GM18499 (cell line): ENCODE data around the gene GRM6.

Experiments
- ATAC-seq: cut with Tn5 transposase; IDR thresholded peaks from one replicate; pipeline ENCODE4 v1.9.1; 2021; ENCODE audit warnings: moderate number of reproducible peaks; ENCODE audit not compliant: insufficient read depth, unreplicated experiment

Gene GRM6

DNA sequence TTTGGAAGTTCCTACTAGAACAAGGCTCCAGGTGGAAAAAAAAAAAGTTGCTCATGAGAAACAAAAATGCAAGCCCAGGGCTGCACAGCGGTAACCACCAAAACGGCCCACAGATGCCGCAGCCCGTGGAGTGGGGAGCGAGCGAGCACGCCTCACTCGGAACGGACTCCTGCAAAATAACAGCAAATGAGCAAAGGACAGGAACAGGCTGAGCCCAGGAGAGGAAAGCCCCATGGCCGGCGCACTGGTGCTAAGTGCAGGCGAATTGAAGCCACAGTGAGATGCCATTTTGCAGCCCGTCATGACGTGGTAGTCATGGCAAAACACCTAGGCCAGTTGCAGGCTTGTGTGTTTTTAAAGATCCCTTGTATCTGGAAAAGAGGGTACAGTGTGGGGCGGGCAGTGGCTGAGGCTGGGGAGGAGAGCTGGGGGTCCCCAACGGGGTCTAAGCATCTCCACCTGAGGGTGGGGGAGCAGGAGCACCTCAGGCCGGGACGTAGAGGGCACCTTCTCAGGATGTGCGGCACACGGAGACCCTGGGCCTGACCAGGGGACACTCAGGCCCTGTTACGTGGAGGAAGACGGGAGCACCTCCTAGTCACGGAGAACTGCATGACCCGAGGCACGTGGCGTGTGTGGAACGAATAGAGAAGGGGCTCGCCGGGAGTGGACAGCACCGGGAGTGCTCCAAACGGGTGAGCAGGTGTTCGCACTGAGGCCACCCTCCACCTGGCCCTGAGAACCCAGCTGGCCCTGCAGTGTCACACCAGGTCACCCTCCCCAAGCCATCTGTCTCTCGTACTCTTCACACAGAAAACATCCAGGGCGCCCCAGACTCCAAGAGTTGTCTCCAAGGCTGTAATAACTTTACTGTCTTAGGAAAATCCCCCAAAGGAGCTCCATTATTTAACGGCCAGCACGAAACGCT, 10.7 kb downstream of the GRM6 start:
- no peak for ATAC-seq

DNA sequence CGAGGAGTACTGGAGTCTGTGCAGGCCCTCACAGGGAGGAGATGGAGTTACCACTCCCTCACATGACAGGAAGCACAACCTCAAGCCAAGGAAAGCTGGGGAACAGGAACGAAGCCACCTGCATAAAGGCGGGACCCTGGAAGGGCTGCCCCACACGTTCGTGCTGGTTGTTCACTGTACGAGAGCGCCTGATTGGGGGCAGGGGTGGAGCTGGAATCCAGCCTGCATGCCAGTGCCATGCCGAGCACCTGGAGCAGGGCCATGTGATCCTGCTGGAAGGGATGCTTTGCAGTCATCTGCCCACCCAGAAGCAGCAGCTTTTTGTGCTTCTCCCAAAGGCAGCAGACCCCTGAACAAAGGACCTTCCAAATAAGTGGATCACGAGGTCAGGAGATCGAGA, 11.4 kb downstream of the GRM6 start:
- no peak for ATAC-seq

DNA sequence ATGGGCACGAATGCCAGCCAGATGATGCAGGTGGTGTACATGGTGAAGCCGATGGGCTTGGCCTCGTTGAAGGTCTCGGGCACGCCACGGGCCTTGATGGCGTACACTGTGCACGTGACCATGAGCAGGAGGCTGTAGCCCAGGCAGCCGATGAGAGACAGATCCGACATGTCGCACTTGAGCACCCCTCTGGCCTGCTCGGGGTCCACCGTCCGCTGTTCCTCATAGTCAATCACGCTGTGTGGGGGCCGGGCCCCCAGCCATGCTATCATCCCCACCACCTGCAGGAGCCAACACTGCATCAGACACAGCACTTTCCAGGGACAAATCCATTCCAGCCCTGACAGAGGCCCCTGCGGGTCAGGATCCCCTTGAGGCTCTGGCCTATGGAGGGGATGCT, 12.2 kb downstream of the GRM6 start:
- ATAC-seq, result no peak

DNA sequence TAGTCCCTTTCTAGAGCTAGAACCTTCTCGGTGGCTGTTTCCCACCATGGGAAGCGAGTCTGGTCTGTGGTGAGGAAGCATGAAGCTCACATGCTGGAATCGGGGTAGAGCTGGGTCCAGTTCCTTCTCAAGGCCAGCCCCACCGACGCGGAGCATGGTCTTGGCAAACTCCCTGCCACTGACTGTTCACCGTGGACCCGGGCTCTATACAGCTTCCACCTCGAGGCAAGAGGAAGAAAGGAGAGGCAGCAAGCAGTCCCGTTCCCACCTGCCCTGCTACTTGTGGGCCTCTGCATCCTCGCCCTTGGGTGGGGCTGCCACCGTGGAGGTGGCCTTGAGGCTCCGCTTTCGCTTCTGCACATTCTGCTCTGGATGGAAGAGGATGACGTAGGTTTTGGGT, 13.7 kb downstream of the GRM6 start:
- ATAC-seq, result no peak

DNA sequence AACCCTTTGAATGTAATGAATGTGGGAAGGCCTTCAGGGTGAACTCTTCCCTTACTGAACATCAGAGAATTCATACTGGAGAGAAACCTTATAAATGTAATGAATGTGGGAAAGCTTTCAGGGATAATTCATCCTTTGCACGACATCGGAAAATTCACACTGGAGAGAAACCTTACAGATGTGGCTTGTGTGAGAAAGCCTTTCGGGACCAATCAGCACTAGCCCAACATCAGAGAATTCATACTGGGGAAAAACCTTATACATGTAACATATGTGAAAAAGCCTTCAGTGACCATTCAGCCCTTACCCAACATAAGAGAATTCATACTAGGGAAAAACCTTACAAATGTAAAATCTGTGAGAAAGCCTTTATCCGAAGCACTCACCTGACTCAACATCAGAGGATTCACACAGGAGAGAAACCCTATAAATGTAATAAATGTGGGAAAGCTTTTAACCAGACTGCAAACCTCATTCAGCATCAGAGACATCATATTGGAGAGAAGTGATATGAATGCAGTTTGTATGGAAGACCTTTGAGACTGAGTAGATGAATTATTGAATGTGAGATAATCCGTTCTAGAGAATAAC, 29.6 kb downstream of the GRM6 start:
- ATAC-seq, result no peak

DNA sequence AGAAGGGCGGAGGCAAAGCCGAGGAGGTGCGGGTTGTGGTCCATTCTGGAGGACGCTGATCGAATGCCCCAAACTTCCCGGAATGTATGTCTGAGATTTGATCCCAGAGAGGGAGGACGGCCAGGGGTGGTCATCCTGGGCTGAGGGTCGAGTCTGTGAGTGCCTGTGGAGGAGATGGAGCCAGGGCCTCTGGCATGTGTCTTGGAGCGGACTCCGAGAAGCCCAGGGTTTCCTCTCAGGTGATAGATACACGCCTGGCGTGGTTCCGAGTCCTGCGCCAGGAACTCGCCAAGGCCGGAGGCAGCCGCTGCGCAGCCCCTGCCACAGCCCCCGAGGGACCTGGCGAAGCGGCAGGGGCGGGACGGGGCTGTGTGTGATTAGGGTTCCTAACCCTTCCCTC, 53.8 kb downstream of the GRM6 start:
- no peak for ATAC-seq

DNA sequence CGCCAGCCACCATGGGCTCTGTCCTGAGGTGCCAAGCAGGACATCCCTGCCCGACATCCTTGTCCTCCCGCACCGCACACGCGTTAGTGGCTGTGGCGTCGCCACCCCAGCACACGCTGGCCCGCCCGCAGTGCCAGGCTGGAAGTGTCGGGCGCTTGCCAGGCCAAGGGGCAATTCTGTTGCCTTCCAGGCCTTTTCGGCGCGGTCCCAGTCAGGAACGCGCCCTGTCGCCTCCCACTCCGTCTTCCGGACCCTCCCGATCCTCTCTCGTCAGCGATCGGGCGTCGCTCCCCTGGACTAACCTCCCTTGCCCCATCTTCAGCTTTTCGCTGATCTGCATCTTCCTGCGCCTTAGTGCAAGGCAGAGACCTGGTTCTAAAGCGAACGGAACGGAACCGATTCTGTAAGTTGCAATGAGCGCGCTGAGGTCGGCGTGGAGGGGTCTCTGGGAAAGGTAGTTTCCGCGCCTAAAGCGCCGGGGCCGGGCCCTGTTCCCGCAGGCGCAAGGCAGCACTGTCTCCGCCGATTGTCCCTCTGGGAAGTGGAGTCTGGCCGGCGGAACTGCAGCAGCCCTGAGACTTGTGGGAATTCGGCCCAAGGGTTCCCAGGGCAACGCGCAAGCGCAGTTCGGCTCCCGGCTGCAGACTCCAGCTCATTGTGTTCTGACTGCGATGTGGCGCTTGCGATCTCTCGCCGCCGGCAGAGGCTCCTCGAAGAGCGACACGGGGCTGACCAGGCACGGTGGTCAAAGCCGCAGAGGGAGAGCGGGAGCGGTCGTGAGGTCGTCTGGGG, 54.4 kb downstream of the GRM6 start, which contains the start of gene ZNF454:
Gene ZNF454, plus strand, starts transcription at position 630 of the 792 bp plus-strand sequence. CDS start 1,594 bp downstream, outside the sequence.
- ATAC-seq, result no peak

DNA sequence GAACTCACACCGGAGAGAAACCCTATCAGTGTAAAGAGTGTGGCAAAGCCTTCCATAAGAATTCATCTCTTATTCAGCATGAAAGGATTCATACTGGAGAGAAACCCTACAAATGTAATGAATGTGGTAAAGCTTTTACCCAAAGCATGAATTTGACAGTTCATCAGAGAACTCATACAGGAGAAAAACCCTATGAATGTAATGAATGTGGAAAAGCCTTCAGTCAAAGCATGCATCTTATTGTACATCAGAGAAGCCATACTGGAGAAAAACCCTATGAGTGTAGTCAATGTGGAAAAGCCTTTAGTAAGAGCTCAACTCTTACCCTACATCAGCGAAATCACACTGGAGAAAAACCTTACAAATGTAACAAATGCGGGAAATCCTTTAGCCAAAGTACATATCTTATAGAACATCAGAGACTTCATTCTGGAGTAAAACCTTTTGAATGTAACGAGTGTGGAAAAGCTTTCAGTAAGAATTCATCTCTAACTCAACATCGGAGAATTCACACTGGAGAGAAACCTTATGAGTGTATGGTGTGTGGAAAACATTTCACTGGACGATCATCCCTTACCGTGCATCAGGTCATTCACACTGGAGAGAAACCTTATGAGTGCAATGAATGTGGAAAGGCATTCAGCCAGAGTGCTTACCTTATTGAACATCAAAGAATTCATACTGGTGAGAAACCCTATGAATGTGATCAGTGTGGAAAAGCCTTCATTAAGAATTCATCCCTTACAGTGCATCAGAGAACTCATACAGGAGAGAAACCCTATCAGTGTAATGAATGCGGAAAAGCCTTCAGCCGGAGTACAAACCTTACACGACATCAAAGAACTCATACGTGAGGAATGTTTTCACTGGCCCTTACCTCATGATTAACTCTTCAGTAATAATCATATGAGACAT, 63.0 kb downstream of the GRM6 start:
- ATAC-seq, result no peak
